HG02943 (cell line): ENCODE measurements around the gene KCNIP4.
"Not testable (repeated sequence)": the region's sequence is repeated elsewhere in the genome, so short reads cannot be mapped to it uniquely, and the experiment has no call there.

Experiments
- ATAC-seq: cut with Tn5 transposase; IDR thresholded peaks from one replicate; pipeline ENCODE4 v1.9.1; 2021; ENCODE audit warnings: mild to moderate bottlenecking, low read depth, moderate library complexity; ENCODE audit not compliant: unreplicated experiment

Gene KCNIP4

DNA sequence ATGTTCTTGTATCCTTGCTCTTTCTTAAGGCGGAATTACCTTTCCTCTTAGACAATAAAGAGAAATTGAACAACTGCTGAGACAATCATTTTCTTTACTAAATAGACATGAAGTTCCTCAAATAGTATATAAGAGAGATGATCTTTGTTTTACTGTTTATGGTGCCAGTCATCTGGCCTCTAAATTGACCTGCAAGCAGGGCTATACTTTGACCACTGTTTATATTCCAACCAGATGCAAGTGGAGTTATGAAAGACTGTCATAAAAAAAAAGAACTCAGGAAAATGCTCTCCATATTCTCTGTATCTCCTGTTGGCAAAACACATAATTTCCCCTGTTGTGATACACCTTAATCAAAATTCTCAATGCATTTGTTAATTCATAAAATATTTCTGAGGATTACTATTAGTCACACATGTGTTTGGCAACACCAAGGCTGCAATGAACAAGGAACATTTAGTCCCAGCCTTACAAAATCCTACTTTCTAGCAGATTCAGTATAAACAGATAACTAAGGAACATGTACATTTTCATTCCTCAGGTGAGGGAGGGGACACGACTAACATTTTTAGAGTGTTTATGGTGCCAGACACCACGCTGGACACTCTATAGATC, 562.3 kb downstream of the KCNIP4 start:
- no peak for ATAC-seq

DNA sequence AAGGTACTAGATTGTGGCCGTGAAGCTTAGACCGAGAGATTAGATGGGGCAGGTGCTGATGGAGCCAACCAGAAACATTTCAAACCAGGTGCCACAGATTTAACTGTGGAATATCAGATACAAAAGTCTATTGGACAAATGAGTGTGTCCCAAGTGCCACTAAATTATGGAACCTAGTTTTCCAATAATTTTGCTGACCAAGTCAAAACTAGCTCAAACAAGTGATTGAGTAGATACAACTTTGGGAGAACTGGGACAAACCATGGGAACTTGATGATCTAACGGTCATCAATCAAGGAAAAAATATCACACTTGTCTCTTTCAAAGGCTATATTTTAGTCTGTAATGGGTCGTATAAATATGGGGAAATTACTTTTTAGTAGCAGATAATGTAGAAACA, 562.9 kb downstream of the KCNIP4 start:
- ATAC-seq: no peak

DNA sequence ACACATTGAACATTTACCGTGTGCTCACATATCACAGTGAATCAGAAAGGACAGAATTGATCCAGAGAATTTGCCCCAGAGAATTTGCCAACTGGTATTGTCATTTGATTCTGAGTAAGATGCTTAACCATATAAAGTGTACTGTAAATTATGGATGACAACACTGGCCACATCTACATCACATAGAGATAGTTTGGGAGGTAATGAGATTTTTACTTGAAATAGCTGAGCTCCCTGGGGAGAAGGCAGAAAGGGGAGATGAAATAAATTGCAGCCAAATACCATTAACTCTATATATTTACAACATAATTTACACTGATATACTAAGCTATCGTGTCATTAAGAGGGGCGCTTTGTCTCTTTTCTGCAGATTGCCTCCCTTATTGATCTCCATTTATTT, 564.0 kb downstream of the KCNIP4 start:
- ATAC-seq: no peak

DNA sequence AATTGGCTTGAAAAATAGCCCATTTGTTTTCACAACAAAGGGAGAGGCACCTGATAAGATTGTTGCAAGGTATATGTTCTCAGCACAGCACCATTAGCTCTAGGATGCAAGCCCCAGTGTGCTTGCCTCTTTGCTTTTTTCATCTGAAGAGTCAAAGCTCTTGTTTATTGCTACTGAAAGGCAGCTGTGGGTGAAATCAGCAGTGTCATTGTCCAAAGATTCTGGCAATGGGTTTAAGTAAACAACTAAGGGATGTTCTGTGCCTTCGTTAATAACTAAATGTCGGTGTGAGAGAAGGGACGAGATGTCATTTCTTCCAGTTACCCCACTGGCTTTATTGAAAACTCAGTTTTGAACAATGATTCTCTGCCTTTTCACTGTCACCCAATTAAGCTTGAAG, 567.7 kb downstream of the KCNIP4 start:
- ATAC-seq: no peak

DNA sequence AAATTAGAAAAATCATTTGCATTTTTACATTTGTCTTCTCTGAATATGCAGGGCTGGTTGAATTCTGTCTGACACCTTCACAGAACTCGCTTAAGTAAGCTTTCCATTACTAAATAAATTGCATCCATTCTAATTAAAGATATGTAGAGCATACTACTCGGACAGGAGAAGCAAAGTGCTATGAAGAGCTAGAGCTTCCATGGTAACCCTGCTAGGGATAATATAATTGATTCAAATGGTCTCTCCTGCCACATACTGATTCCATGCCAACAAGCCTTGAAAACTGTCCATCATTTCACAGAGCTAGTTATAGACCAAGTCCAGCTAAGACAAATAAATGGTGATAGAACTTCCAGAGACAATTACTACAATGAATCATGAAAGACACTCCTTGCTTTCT, 571.5 kb downstream of the KCNIP4 start:
- no peak for ATAC-seq

DNA sequence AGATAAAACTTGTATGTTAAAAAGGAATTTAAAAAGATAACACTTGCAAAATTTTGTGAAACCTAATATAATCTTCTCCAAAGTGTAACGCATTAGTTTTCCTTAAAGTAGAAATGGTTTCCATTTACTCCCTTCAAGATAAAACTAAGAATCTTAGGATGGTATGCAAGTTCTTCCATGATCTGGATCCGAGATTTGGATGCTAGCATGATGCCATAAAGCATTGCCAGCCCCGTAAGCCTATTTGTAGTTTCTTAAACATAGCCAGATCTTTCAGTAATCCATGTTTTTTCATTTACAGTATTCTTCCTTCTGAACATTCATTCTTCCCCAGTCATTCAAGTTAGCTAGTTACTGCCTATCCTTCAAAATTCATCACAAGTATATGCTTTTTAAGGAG, 572.4 kb downstream of the KCNIP4 start:
- ATAC-seq: no peak

DNA sequence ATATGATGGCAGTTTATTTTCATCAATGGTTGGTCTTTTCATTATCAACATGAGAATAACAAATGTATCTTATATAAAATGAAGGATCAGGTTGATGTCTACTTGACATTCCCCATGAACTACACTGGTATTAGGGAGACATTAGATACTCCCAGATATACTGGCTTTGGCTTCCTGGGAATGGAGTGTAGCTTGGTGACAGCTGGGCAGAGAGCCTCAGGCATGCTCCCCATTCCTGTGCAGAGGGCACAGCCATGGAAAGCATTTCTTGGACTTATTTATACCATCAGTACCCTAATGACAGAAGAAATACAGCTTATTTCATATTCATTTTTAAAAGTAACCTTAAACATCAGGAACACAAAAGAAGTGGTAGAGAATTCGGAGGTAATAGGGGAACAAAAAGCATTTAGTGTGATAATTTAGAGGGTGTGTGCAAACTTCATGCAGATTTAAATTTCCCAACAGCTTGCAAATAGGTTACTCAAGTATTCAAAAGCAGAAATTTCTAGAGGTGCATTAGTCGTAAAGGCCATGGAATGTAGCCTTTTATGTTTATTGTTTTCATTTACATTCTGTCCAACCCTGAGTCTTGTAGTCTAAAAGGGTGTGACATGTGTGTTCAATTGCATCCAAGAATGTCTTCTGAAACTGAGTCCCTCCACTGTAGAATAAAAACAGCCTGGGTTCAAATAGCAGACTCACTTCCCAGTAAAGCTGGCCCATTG, 573.8 kb downstream of the KCNIP4 start:
- ATAC-seq: no peak

DNA sequence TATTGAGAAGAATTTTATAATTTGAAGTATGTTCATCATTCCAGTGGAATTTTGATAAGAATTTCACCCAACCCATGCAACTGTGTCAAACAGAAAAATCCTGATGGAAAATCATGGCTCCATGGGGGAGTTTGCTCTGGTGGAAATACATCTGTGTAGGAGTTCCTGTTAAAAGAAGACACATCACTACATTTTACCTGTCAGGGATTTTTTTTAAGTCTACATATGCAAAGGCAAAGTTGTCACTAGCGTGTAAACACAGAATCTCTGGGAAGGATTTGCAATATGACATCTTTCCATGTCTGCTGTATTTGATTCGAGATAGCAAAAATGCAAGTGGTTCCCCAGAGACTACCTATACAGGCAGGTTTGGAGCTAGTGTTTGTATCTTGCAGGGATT, 581.0 kb downstream of the KCNIP4 start:
- no peak for ATAC-seq

DNA sequence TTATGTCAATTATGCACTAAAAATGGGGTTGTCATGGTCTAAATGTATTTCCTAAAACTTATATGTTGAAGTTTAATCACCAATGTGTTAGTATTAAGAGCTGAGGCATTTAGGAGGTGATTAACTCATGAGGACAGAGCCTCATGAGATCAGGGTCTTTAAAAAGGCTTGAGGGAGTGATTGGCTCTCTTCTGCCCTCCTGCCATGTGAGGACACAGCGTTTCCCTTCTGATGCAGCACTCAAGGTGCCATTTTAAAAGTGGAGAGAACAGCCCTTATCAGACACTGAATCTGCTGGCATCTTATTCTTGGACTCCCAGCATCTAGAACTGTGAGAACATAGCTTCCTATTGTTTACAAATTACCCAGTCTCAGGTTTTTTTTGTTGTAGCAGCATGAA, 581.7 kb downstream of the KCNIP4 start:
- no peak for ATAC-seq

DNA sequence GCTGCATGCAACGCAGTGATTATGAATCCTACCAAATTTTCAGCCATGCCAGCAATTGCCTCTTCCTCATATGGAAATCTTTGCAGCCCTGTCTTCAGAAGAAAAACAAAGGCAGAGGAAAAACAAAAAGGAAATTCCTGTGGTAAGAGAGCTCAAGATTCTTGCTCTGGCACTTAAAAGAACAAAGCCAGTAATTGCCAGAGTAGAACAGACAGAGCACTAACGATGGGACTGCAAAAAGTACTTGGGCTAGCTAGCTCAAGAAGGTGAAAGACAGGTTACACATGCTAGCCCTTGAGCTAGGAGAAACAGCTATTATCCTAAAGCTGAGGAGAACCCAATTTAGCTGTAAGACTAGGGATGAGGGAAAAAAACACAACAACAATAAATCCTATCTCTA, 582.3 kb downstream of the KCNIP4 start:
- no peak for ATAC-seq

DNA sequence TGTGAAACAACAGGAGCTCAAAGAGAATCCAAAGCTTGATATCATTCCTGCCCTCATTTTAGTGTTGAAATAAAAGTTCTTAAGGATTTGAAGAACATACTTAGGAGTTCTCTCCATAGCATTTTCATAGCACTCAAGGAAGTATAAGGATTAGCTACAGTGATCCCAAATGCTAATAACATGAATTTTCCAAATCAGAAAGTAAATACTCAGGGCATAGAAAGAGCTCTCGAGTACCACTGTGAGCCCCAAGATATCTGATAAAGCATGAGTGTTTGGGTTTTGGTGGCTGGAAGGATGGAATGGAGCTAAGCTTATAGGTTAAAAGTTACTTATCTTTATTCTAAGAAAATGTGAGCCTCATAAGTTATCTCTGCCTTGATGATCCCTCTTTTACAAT, 584.9 kb downstream of the KCNIP4 start:
- ATAC-seq: no peak

DNA sequence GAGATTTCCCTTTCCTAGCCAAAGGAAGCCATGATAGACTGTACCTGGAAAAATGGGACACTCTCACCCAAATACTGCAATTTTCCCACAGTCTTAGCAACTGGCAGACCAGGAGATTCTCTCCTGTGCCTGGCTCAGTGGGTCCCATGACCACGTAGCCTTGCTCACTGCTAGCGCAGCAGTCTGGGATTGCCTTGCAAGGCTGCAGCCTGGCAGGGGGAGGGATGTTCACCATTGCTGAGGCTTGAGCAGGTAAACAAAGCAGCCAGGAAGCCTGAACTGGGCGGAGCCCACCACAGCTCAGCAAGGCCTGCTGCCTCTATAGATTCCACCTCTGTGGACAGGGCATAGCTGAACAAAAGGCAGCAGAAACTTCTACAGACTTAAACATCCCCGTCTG, 596.2 kb downstream of the KCNIP4 start:
- ATAC-seq: not testable (repeated sequence)

DNA sequence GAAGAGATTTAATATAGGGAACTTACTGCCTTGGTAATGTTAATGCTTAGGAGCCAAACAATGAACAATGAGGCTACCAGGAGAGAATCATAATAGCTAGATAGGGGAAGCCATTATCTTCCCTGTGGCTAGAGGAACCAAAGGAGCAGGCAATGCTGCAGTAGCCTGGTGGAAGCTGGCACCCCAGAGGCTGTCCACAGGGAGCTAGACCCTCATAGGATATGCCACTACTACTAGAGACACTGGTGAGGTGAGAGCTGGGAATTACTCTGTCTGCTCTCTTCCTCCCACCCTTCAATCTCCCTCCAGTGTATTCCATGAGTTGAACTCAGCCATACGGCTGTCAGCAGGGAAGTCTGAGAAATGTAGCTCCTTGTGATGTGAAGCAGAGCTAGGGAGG, 601.4 kb downstream of the KCNIP4 start:
- no peak for ATAC-seq

DNA sequence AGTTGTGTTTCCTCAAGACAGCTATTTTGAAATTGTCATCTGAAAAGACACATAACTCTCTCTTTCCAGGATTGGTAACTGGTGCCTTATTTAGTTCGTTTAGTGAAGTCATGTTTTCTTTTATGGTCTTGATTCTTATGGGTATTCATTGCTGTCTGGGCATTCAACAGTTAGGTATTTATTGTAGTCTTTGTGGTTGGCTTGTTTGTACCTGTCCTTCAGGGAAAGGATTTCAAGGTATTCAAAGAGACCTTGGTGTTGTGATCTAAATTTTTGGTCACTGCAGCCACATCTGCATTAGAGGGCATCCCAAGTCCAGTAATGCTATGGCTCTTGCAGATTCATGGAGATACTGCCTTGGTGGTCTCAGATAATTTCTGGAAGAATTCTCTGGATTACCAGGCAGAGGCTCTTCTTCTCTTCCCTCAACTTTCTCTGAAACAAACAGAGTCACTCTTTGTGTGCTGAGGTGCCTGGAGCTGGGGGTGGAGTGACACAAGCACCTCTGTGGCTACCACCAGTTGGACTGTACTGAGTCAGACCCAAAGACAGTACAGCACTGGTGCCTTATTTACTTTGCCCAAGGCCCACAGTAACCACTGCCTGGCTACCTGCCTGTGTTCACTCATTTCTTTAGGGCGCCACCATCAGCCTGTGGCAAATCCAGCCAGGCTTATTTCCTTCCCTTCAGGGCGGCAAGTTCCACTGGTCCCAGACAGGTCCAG, 620.4 kb downstream of the KCNIP4 start:
- no peak for ATAC-seq

DNA sequence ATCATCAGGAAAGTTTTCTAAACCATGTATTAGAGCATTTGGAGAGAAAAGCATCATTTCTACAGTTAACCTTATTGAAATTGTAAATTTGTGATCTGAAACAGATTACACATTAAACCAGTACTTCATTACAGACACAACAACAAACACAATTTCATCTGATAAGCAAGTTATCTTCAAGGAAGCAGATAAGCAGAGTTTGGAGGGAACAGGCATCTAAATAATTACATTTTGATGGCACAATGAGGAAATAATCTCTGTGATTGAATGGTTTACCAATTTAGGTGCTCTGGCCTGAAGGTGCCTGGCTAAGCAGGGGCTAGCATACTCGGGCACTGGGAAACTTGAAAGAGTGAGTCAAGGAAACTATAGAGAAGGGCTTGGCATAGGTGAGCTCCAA, 628.5 kb downstream of the KCNIP4 start:
- no peak for ATAC-seq

DNA sequence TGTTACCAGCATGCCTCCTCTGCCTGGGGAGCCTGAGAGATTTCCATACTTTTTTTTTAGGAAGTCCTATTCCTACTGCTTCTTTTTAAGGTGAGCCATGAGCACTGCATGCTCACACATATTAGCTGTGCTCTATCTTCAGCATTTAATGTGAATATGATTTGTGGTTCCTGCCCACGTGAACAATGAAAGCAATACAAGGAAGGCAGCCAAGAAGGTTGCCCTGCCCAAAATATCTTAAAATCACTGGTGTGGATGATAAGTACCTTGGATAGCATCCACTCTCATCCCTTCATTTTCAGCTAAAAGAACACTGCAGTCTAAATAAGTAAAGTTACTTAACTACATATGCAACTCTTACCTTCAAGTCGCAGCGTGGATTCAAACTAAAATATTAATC, 640.9 kb downstream of the KCNIP4 start:
- no peak for ATAC-seq

DNA sequence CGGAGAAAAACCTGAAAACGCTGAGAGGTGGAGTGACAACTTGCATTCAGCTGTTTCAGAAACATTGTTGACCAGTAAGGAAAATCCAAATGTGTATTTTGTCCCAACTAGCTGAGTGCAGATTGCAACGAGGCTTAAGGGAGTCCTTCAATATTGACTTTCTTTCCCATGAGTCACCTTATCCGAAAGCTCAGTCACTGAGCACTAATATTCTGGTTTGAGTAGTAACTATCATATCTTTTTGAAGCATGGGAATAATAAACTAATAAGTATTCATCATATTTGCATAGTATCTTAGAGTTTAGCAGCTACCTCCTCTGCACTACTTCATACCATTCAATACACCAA, 644.1 kb downstream of the KCNIP4 start:
- no peak for ATAC-seq

DNA sequence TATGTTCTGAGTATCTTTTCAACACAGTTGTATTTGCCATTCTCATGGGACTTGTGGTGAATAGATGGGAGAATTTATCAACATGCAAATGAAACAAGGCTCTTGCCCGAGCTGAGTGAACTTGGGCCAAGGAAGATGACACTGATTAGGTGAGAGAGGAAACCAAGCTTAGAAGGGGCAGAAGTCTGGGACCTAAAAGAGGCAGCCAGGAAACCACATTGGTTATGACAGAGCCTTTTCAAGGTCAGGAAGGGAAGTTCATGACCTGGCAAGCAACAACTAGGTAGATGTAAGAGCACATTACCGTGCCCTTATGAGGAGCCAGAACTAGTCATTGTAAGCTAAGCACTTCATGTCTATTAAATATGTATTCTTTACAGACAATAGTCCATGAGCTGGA, 658.0 kb downstream of the KCNIP4 start:
- ATAC-seq: no peak

DNA sequence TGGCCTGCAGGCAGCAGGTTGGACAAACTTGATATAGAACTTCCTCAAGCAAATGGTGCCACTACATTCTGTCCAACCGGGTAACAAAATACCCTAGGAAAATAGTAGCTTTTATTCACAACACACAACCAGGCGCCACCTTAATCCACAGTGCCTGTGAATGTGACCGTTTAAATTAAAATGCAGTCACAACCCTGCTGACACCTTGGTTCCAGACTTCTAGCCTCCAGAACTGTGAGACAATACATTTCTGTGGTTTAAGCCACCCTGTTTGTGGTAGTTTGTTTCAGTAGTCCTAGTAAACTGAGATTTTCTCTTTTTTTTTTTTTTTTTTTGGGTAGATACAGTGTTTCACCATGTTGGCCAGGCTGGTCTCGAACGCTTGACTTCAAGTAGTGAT, 672.5 kb downstream of the KCNIP4 start:
- ATAC-seq: no peak

DNA sequence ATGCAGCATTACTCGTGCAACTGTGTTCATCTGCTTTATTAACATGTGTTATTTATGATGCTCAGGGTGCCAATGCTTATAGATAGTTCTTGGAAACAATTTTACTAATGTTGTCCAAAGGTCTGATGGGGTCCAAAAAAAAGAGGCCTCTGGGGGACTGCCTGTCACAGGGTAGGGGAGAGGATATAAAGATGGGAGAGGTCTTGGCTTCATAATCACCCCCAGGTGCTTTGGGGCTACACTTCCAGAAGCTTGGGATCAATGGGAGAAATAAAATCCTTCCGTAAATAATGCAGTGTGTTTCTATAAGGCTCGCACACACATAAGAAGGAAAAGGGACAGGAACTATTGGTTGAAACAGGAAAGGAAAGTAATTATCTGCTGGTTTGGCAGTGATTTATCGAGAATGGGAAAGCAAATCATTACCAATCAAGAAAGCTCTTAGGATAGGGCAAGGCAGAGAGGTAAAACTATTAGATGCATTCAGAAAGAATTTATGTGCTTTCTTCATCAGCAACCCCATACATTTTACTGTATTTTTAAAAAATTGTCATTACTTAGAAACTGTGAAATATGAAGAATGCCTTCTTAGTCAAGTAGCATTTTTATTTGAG, 677.0 kb downstream of the KCNIP4 start:
- no peak for ATAC-seq

DNA sequence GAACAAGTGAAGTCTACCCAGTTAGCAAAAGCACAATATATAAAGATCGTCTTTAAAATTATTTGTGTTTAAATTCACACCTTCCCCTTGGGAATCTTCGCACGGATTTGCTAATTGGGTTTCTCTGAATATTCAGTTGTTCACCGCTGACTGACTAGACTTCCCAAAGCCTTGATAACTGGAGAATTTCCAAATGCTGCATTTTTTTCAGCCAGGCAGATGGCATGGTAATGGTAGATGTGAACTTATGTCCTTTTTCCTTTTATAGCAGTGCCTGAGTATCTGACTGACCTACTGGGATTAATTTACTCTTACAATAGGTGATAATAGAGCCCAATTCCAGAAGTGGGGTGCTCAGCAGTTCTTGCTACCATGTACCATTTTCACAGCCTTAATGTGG, 700.2 kb downstream of the KCNIP4 start:
- ATAC-seq: no peak

DNA sequence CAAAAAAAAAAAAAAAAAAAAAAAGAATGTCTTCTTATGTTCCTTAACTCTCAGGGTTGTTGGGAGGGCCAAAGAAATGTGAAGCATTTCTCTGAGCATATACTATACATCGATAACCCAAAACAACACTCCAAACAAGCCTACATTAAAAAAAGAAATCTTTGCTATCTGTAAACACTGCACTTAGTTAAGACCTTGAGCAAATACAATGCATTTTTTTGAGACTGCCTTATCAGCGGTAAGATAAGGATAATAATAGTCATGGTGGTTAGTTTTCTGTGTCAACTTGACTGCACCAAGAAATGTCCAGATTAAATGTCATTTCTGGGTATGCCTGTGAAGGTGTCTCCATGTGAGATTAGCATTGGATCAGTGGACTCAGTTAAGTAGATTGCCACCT, 706.4 kb downstream of the KCNIP4 start:
- no peak for ATAC-seq
